ENCODE results near the gene DGKD.

- TF ChIP-seq POLR2A (IDR thresholded peaks at IDR 0.05) = no peak
- TF ChIP-seq CTCF (IDR thresholded peaks at IDR 0.05) = no peak
Measured at GRCh38 chr2:233490831-233491230, 136.5 kb downstream of the DGKD start.

Data from suprapubic skin (tissue), 3 donors.